Gastrocnemius medialis (tissue), 4 donors: ENCODE data around the gene EHD4. TPM values are rescaled to one million over a fixed set of nuclear protein-coding genes. Genes with fewer than 3 reads are reported as not detected.

Source experiments
- ATAC-seq, 2 donors: fragments of 150-250 bp; one replicate each; pipeline ENCODE4 v1.9.1; 2016
- DNase-seq, 2 donors: peaks; one replicate each; pipeline ENCODE4 v3.0.0-alpha.2; 2019
- H3K27ac ChIP-seq, 4 donors: fragments of 200-600 bp; sonication (generic); 1 replicate in 1 of 4; 2 replicates in 3 of 4; pipeline ENCODE4 v1.5.1; 2016 to 2018; ENCODE audit warnings: mild to moderate bottlenecking in 2 of 4, moderate library complexity in 1 of 4
- H3K27me3 ChIP-seq, 3 donors: fragments of 200-600 bp; sonication (generic) in 2 of 3; 1 replicate in 1 of 3; 2 replicates in 2 of 3; pipeline versions ENCODE4 v1.5.1 to v1.6.0; 2016 to 2019; ENCODE audit warnings: mild to moderate bottlenecking in 1 of 3, moderate library complexity in 1 of 3
- H3K36me3 ChIP-seq, 2 donors: fragments of 200-600 bp; sonication (generic) in 1 of 2; one replicate each; pipeline ENCODE4 v1.5.1; 2017 to 2018
- H3K4me1 ChIP-seq, 2 donors: fragments of 200-600 bp; sonication (generic) in 1 of 2; one replicate each; pipeline ENCODE4 v1.5.1; 2016 to 2017; ENCODE audit warnings: mild to moderate bottlenecking in 2 of 2
- H3K4me3 ChIP-seq, 4 donors: fragments of 200-600 bp; sonication (generic) in 3 of 4; 1 replicate in 1 of 4; 2 replicates in 3 of 4; pipeline ENCODE4 v1.5.1; 2016 to 2019; ENCODE audit warnings: mild to moderate bottlenecking in 2 of 4
- H3K9me3 ChIP-seq, 3 donors: fragments of 200-600 bp; sonication (generic) in 2 of 3; 1 replicate in 1 of 3; 2 replicates in 2 of 3; pipeline ENCODE4 v1.5.1; 2016 to 2019
- CTCF ChIP-seq, 5 experiments: fragments of 450-650 bp in 3 of 5; fragments of 200-600 bp in 2 of 5; sonication (generic) in 2 of 5; IDR thresholded peaks in 4 of 5; conservative IDR thresholded peaks in 1 of 5; 1 replicate in 4 of 5; 2 replicates in 1 of 5; pipeline ENCODE4 v1.5.1; 2016 to 2019; ENCODE audit warnings: antibody characterized with exemption in 5 of 5, mild to moderate bottlenecking in 3 of 5, moderate library complexity in 3 of 5
- POLR2A ChIP-seq, 2 donors: fragments of 450-650 bp; IDR thresholded peaks; one replicate each; pipeline ENCODE4 v1.6.1; 2017; ENCODE audit warnings: antibody characterized with exemption in 2 of 2, mild to moderate bottlenecking in 2 of 2, moderate library complexity in 2 of 2
- in situ Hi-C, 4 donors: fragments of 200-750 bp; cut with MboI; loops; one replicate each; pipeline versions ENCODE4 v1.15.0 to v1.8.0; 2017; ENCODE audit warnings: low sequenced_read_pairs in 4 of 4
- intact Hi-C: fragments of 100-400 bp; cut with DNase I; formaldehyde crosslinking; loops from one replicate; pipeline ENCODE4 v1.15.1; 2023; ENCODE audit warnings: low total_unique reads
- total RNA-seq, 4 donors: library from RNA; depleted of rRNA; stranded (reverse); fragments of >200 nt; gene quantifications; one replicate each; pipeline versions ENCODE4 v1.1.0 to v1.2.3, GENCODE V29; 2016

EHD4 gene
- total RNA-seq, 4 donors from 2014 or later: 3.8 to 7.1 (median 4.3) TPM

- H3K36me3 ChIP-seq: no peaks in the 10 kb centered on the region
- no peaks in the 10 kb centered on the region for H3K9me3 ChIP-seq
- H3K27ac ChIP-seq: no peak overlapping the region
- H3K4me1 ChIP-seq: peaks cover 3 to 7% of the 10 kb centered on the region in 2 donors
- in situ Hi-C loops (no loop called here), intact Hi-C loops (no loop called here)
- DNase-seq: no peak
- H3K4me3 ChIP-seq: peak overlapping the region; percentile 34 to 46 (median 40)
- no peaks in the 10 kb centered on the region for H3K27me3 ChIP-seq
- no peak for ATAC-seq
- no peak for TF ChIP-seq POLR2A (IDR thresholded peaks at IDR 0.05)
- no peak for TF ChIP-seq CTCF (IDR thresholded peaks at IDR 0.05 in 4 of 5, conservative IDR thresholded peaks at IDR 0.05 in 1 of 5)
Measured at GRCh38 chr15:41882689-41883483, 89.5 kb downstream of the EHD4 start.

DNA sequence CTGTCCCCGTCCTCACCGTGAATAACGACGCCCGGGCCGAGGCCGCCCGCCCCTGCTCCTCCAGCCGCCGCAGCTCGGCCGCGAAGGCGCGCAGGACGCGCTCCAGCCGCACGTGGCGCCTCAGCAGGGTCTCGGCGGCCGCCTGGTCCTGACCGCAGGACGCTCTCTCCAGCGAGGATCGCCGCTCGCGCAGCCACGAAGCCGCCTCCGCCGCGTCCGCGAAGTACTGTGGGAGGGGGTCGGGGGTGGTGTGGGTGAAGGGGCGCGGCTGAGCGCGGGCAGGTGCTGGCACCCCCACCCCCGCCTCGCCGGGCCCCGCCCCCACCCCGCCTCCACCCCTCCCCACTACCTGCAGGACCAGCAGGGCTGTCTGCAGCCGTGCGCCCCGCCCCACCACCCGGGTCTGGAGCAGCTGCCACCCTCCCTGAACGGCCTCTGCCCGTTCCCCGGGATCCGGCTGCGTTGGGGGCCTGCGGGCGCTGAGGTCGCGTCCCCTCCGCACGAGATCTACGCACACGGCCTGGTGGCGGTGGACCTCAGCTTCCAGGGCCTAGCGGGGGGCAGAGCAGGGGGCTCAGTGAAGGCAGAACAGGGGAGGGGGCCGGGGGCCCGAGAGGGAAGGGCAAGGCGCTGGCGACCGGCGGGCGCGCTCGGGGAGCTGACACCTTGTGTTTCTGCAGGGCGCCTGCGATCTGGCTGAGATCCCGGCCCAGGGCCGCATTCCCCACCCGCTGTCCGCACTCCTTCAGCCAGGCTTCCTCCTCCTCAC lies 90.3 kb downstream of the EHD4 start:
- intact Hi-C loops: no loop called here
- in situ Hi-C loops: no loop called here
- TF ChIP-seq CTCF (IDR thresholded peaks at IDR 0.05 in 4 of 5, conservative IDR thresholded peaks at IDR 0.05 in 1 of 5) (no peak), POLR2A (IDR thresholded peaks at IDR 0.05) (no peak)
- Histone ChIP-seq H3K4me3 (peak overlapping the region; percentile 34 to 46 (median 40)), H3K27me3 (no peaks in the 10 kb centered on the region), H3K4me1 (peaks cover 3 to 7% of the 10 kb centered on the region in 2 donors), H3K36me3 (no peaks in the 10 kb centered on the region), H3K27ac (no peak overlapping the region), H3K9me3 (no peaks in the 10 kb centered on the region)
- ATAC-seq (peak in 1 of 2 donors; percentile 30), DNase-seq (no peak)

DNA sequence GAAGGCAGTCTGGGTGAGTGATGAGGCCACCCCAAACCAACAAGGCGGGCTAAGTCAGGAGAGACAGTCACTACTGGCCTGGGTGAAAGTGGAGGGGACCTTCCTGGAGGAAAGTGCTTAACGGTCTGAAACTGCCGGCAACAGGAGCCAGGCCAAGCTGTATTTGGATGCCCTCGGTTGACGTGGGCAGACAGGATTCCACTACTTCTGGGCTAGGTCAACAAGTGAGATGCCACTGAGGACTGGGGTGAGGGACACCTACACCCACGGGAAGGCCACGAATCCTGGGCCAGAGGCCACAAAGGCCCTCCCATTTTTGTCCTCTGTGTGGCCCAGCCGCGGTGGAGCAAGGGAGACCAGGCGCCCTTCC lies 90.8 kb downstream of the EHD4 start:
- in situ Hi-C loops: no loop called here

DNA sequence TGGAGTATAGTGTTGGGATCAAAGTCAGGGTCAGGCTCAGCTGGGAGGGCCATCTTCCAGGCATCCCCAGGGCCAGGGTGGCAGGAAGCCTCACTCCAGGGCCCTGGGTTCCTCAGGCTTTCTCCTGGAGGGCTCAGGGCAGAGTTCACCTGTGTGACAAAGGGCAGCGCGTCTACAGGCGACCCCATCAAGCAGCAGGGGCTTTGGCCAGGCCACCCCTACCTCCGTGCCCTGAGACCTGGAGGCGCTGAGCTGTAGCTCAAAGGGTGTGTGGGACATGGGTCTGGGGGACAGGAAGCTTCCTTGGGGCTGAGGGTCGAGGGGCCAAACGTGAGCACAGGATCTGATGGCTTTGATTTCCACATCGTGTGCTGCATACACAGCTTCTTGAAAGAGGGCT lies 91.3 kb downstream of the EHD4 start:
- Histone ChIP-seq H3K4me3 (no peak overlapping the region), H3K4me1 (peaks cover 3 to 7% of the 10 kb centered on the region in 2 donors), H3K27me3 (no peaks in the 10 kb centered on the region), H3K9me3 (no peaks in the 10 kb centered on the region), H3K36me3 (no peaks in the 10 kb centered on the region), H3K27ac (no peak overlapping the region)
- DNase-seq: no peak
- intact Hi-C loops: no loop called here
- in situ Hi-C loops: no loop called here
- TF ChIP-seq POLR2A (IDR thresholded peaks at IDR 0.05) (no peak), CTCF (IDR thresholded peaks at IDR 0.05 in 4 of 5, conservative IDR thresholded peaks at IDR 0.05 in 1 of 5) (no peak)
- no peak for ATAC-seq

More for the DNA sequence above, 90.8 kb downstream of the EHD4 start:
- H3K36me3 ChIP-seq: no peaks in the 10 kb centered on the region
- ATAC-seq (peak in 1 of 2 donors; percentile 4), DNase-seq (no peak)
- H3K9me3 ChIP-seq: no peaks in the 10 kb centered on the region
- no peaks in the 10 kb centered on the region for H3K27me3 ChIP-seq
- intact Hi-C loops: no loop called here
- H3K27ac ChIP-seq: no peak overlapping the region
- TF ChIP-seq CTCF (IDR thresholded peaks at IDR 0.05 in 4 of 5, conservative IDR thresholded peaks at IDR 0.05 in 1 of 5) (no peak), POLR2A (IDR thresholded peaks at IDR 0.05) (no peak)
- peak overlapping the region; percentile 34 to 46 (median 40) for H3K4me3 ChIP-seq
- H3K4me1 ChIP-seq: peaks cover 3 to 7% of the 10 kb centered on the region in 2 donors
